ENCODE measurements around the gene PDE4B.
"Not testable (repeated sequence)": the region's sequence is repeated elsewhere in the genome, so short reads cannot be mapped to it uniquely, and the experiment has no call there.

PDE4B gene

GRCh38 chr1:66393586-66394287 is 601.0 kb downstream of the PDE4B start:
- DNase-seq (ENCODE audit: low read depth) = no peak

GRCh38 chr1:66394603-66395002 is 601.9 kb downstream of the PDE4B start:
- DNase-seq (ENCODE audit: low read depth) = no peak

- DNase-seq (ENCODE audit: low read depth) = no peak
These were observed 602.7 kb downstream of the PDE4B start for GRCh38 chr1:66395202-66396061.

- DNase-seq (ENCODE audit: low read depth) = no peak
These were observed 603.7 kb downstream of the PDE4B start for GRCh38 chr1:66396212-66396890.

- DNase-seq (ENCODE audit: low read depth) = no peak
These were observed 604.5 kb downstream of the PDE4B start for GRCh38 chr1:66397192-66397591.

- no peak for DNase-seq (ENCODE audit: low read depth)
These were observed 607.3 kb downstream of the PDE4B start for GRCh38 chr1:66399888-66400529.

- no peak for DNase-seq (ENCODE audit: low read depth)
These were observed 608.0 kb downstream of the PDE4B start for GRCh38 chr1:66400660-66401059.

- DNase-seq (ENCODE audit: low read depth) = no peak
These were observed 608.5 kb downstream of the PDE4B start for GRCh38 chr1:66401244-66401643.

- no peak for DNase-seq (ENCODE audit: low read depth)
These were observed 609.5 kb downstream of the PDE4B start for GRCh38 chr1:66402194-66402593.

GRCh38 chr1:66403007-66403731 is 610.5 kb downstream of the PDE4B start:
- no peak for DNase-seq (ENCODE audit: low read depth)

- no peak for DNase-seq (ENCODE audit: low read depth)
These were observed 612.4 kb downstream of the PDE4B start for GRCh38 chr1:66405061-66405460.

- not testable (repeated sequence) for DNase-seq (ENCODE audit: low read depth)
These were observed 618.8 kb downstream of the PDE4B start for GRCh38 chr1:66411449-66411848.

- DNase-seq (ENCODE audit: low read depth) = no peak
These were observed 620.0 kb downstream of the PDE4B start for GRCh38 chr1:66412704-66413103.

GRCh38 chr1:66413136-66413837 is 620.6 kb downstream of the PDE4B start:
- DNase-seq (ENCODE audit: low read depth) = no peak

- no peak for DNase-seq (ENCODE audit: low read depth)
These were observed 621.1 kb downstream of the PDE4B start for GRCh38 chr1:66413838-66414175.

GRCh38 chr1:66415281-66415680 is 622.6 kb downstream of the PDE4B start:
- no peak for DNase-seq (ENCODE audit: low read depth)

GRCh38 chr1:66415866-66416265 is 623.2 kb downstream of the PDE4B start:
- DNase-seq (ENCODE audit: low read depth) = no peak

- DNase-seq (ENCODE audit: low read depth) = no peak
These were observed 623.6 kb downstream of the PDE4B start for GRCh38 chr1:66416295-66416694.

- DNase-seq (ENCODE audit: low read depth) = no peak
These were observed 625.3 kb downstream of the PDE4B start for GRCh38 chr1:66418021-66418420.

GRCh38 chr1:66420171-66420570 is 627.5 kb downstream of the PDE4B start:
- DNase-seq (ENCODE audit: low read depth) = not testable (repeated sequence)

- DNase-seq (ENCODE audit: low read depth) = not testable (repeated sequence)
These were observed 628.2 kb downstream of the PDE4B start for GRCh38 chr1:66420906-66421305.
